ENCODE measurements around the gene CHD9NB.
A peak's percentile ranks its signal among the peaks of the same experiment; 100 is the strongest.
"Not testable (repeated sequence)": the region's sequence is repeated elsewhere in the genome, so short reads cannot be mapped to it uniquely, and the experiment has no call there.

CHD9NB gene

GRCh38 chr16:53057658-53058057 lies 5.0 kb upstream of the CHD9NB start:
- DNase-seq (ENCODE audit: low read depth), result no peak
- TF ChIP-seq, protein P1, sequence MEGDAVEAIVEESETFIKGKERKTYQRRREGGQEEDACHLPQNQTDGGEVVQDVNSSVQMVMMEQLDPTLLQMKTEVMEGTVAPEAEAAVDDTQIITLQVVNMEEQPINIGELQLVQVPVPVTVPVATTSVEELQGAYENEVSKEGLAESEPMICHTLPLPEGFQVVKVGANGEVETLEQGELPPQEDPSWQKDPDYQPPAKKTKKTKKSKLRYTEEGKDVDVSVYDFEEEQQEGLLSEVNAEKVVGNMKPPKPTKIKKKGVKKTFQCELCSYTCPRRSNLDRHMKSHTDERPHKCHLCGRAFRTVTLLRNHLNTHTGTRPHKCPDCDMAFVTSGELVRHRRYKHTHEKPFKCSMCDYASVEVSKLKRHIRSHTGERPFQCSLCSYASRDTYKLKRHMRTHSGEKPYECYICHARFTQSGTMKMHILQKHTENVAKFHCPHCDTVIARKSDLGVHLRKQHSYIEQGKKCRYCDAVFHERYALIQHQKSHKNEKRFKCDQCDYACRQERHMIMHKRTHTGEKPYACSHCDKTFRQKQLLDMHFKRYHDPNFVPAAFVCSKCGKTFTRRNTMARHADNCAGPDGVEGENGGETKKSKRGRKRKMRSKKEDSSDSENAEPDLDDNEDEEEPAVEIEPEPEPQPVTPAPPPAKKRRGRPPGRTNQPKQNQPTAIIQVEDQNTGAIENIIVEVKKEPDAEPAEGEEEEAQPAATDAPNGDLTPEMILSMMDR (IDR thresholded peaks at IDR 0.05; ENCODE audit: control insufficient read depth, extremely low read depth, insufficient read depth), result no peak
- no peak overlapping the region for H3K4me3 ChIP-seq (ENCODE audit: low read depth, low read length)

DNA sequence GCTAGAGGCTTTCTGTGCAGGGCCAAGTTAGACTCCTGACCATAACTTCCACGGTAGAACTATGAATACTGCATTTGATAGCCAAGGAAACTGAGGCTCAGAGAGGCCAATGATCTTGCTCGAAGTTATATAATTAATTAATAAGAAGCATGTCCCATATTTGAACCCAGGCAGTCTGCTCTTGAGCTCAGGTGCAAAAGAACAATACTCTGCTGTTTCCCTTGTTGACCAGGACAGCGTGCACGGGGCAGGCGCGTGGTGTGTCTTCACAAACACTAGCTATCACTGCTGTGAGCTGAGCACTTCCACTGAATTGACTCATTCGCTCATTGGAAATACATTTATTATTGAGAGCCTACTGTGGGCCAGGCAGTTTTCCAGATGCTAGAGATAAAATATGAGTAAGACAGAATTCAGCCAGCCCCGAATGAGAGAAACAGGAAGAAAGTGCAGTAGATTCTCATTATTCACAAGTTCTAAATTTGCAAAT lies 3.7 kb upstream of the CHD9NB start:
- TF ChIP-seq, protein P1 (IDR thresholded peaks at IDR 0.05; ENCODE audit: control insufficient read depth, extremely low read depth, insufficient read depth), result no peak
- H3K4me3 ChIP-seq (ENCODE audit: low read depth, low read length), result no peak overlapping the region; the same call in 1 of the 2 replicates
- DNase-seq (ENCODE audit: low read depth), result no peak

DNA sequence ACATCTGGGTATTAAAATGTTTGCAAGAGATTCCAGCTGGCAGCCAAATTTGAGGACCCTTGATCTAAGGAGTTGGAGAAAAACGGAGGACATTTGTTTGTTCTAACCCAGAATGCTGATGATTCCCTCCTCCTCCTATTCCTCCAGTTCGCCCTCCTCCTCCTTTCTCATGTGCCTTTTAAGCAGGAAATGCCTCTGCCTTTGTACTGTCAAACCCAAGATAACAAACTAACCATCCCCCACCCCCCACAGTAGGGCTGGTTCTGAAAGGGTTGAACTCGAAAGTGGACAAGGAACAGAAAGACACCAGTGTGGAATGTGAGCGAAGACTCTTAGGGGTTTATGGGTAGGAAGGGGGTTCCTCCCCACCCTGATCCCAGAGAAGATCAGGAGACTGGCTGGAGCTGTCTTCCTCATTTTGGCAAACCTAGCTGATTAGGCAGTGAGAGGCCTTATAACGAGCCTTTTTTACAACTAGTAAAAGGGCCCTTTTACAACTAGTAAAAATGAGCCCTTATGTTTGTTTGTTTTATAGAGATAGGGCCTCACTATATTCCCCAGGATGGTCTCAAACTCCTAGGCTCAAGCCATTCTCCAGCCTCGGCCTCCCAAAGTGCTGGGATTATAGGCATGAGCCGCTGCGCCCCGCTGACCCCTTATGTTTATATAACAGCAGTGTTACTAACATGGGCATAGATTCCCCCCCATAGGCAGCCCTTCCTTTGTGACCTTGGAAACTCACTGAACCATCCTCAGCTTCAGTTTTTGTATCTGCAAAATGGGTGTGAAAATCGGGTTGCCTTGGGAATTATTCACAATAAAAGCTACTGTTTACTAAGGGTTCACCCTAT lies 3.1 kb upstream of the CHD9NB start:
- DNase-seq (ENCODE audit: low read depth), result no peak
- TF ChIP-seq, protein P1 (IDR thresholded peaks at IDR 0.05; ENCODE audit: control insufficient read depth, extremely low read depth, insufficient read depth), result no peak
- peak overlapping the region; percentile 78 for H3K4me3 ChIP-seq (ENCODE audit: low read depth, low read length)

GRCh38 chr16:53054670-53055485 lies 2.2 kb upstream of the CHD9NB start, which contains the start of gene CHD9:
CHD9 (plus strand) TSS chr16:53054991; CDS start chr16:53156090, 101,099 bp downstream.
- TF ChIP-seq, protein P1 (IDR thresholded peaks at IDR 0.05; ENCODE audit: control insufficient read depth, extremely low read depth, insufficient read depth), result peak; percentile 99
- peak within 1 kb of the TSS; percentile 78 for H3K4me3 ChIP-seq (ENCODE audit: low read depth, low read length)
- peak; percentile 71 for DNase-seq (ENCODE audit: low read depth)

- DNase-seq (ENCODE audit: low read depth), result no peak
- TF ChIP-seq, protein P1 (IDR thresholded peaks at IDR 0.05; ENCODE audit: control insufficient read depth, extremely low read depth, insufficient read depth), result no peak
- peak overlapping the region; percentile 78 for H3K4me3 ChIP-seq (ENCODE audit: low read depth, low read length)
Observed at GRCh38 chr16:53053967-53054669, 1.4 kb upstream of the CHD9NB start.

DNA sequence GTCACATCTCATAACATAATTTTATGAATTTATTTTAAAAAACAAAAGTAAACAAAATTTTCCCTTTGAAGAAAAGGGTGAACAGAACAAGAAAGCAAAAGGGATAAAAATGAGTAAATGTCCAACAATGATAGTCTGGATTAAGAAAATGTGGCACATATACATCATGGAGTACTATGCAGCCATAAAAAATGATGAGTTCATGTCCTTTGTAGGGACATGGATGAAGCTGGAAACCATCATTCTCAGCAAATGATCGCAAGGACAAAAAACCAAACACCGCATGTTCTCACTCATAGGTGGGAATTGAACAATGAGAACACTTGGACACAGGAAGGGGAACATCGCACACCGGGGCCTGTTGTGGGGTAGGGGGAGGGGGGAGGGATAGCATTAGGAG lies 1.4 kb downstream of the CHD9NB start:
- not testable (repeated sequence) for H3K4me3 ChIP-seq (ENCODE audit: low read depth, low read length); DNase-seq (ENCODE audit: low read depth)

Data from LNCaP clone FGC (cell line).